HCT116 (cell line): ENCODE measurements around the gene TLR9. TPM values are rescaled to one million over a fixed set of nuclear protein-coding genes. Genes with fewer than 3 reads are reported as not detected.

Source experiments
- ATAC-seq: fragments of 200-7000 bp; cut with Tn5 transposase; 2 replicates; pipeline ENCODE4 v1.9.1; 2020; ENCODE audit warnings: mild to moderate bottlenecking, moderate library complexity
- BruUV-seq: library from RNA; stranded (reverse); fragments of 400-500 nt; replicated peaks from 2 replicates; lab custom pipeline; 2021; lab: Mats Ljungman, UMichigan
- CTCF ChIA-PET: fragments of 300-600 bp; sonication (Branson Sonifier 250); formaldehyde crosslinking; loops from one replicate; lab custom pipeline; 2021; ENCODE audit warnings: antibody characterized with exemption; lab: Charles Lee
- POLR2A ChIA-PET: fragments of 300-600, 350-600 bp; sonication (Branson Sonifier 250); formaldehyde crosslinking; loops from one replicate; lab custom pipeline; 2021; ENCODE audit warnings: antibody characterized with exemption; lab: Charles Lee
- RAD21 ChIA-PET, 2 experiments: fragments of 300-600 bp; sonication (Branson Sonifier 250); formaldehyde crosslinking; loops; one replicate each; lab custom pipeline; 2023; ENCODE audit warnings: low total read pairs in 2 of 2; ENCODE audit not compliant: uncharacterized antibody in 2 of 2, unreplicated experiment in 2 of 2, low non-redundant PET in 1 of 2; lab: Charles Lee
- DNase-seq: peaks from one replicate; pipeline ENCODE4 v3.0.0-alpha.2; 2010; ENCODE audit warnings: low read depth, low spot score
- H2AFZ ChIP-seq: fragments of 200-600 bp; shearing (Covaris generic), sonication (generic); 2 replicates; pipeline ENCODE4 v1.6.1; 2017; ENCODE audit warnings: low read depth, mixed run types, mixed read lengths, antibody characterized with exemption, low read length; ENCODE audit not compliant: poor library complexity, severe bottlenecking
- H3K27ac ChIP-seq: 2 replicates; pipeline ENCODE4 v1.5.1; 2012; ENCODE audit warnings: low read depth, low read length
- H3K27me3 ChIP-seq: fragments of 200-600 bp; sonication (generic); 2 replicates; pipeline ENCODE4 v1.6.1; 2016; ENCODE audit warnings: mixed run types, low read length, mixed read lengths; ENCODE audit not compliant: insufficient read depth
- H3K36me3 ChIP-seq, 2 experiments: fragments of 200-500 bp in 1 of 2; fragments of 200-600 bp in 1 of 2; sonication (Bioruptor generic) in 1 of 2; sonication (generic) in 1 of 2; 2 replicates each; pipeline versions ENCODE4 v1.5.1 to v1.6.1; 2014 to 2016; ENCODE audit warnings: low read length in 2 of 2, inconsistent platforms in 1 of 2, mixed read lengths in 1 of 2, mixed run types in 1 of 2; ENCODE audit not compliant: insufficient read depth in 2 of 2, control insufficient read depth in 1 of 2
- H3K4me1 ChIP-seq, 2 experiments: fragments of 200-600 bp in 1 of 2; sonication (generic) in 1 of 2; 2 replicates each; pipeline versions ENCODE4 v1.5.1 to v1.6.1; 2012 to 2017; ENCODE audit warnings: low read length in 2 of 2, inconsistent platforms in 1 of 2, mild to moderate bottlenecking in 1 of 2, mixed read lengths in 1 of 2, mixed run types in 1 of 2, moderate library complexity in 1 of 2; ENCODE audit not compliant: insufficient read depth in 2 of 2, control insufficient read depth in 1 of 2
- H3K4me2 ChIP-seq: fragments of 200-600 bp; sonication (generic); 2 replicates; pipeline ENCODE4 v1.6.1; 2017; ENCODE audit warnings: mixed run types, low read length, mixed read lengths
- H3K4me3 ChIP-seq, 2 experiments: fragments of 200-600 bp in 1 of 2; sonication (generic) in 1 of 2; replicated peaks in 1 of 2; 2 replicates each; pipeline ENCODE4 v1.5.1; 2011 to 2016; ENCODE audit warnings: low read length in 2 of 2, control low read depth in 1 of 2, low read depth in 1 of 2, mild to moderate bottlenecking in 1 of 2, mixed read lengths in 1 of 2, mixed run types in 1 of 2
- H3K79me2 ChIP-seq: fragments of 200-600 bp; sonication (generic); 2 replicates; pipeline ENCODE4 v1.6.1; 2017; ENCODE audit warnings: mild to moderate bottlenecking, mixed run types, low read length, moderate library complexity, mixed read lengths; ENCODE audit not compliant: insufficient read depth
- H3K9ac ChIP-seq: fragments of 200-600 bp; sonication (generic); 2 replicates; pipeline ENCODE4 v1.6.1; 2016; ENCODE audit warnings: low read length, mixed read lengths
- H3K9me2 ChIP-seq: fragments of 200-600 bp; sonication (generic), shearing (Covaris generic); 2 replicates; pipeline ENCODE4 v1.6.1; 2017; ENCODE audit warnings: mixed run types, mild to moderate bottlenecking, moderate library complexity; ENCODE audit not compliant: insufficient read depth
- H3K9me3 ChIP-seq, 2 experiments: fragments of 200-500 bp in 1 of 2; fragments of 200-600 bp in 1 of 2; sonication (Bioruptor generic) in 1 of 2; sonication (generic) in 1 of 2; 2 replicates each; pipeline ENCODE4 v1.6.1; 2014 to 2017; ENCODE audit warnings: low read length in 2 of 2, mixed read lengths in 2 of 2, inconsistent platforms in 1 of 2, low read depth in 1 of 2, mild to moderate bottlenecking in 1 of 2, mixed run types in 1 of 2, moderate library complexity in 1 of 2; ENCODE audit not compliant: control insufficient read depth in 1 of 2, insufficient read depth in 1 of 2
- H4K20me1 ChIP-seq: fragments of 200-600 bp; sonication (generic), shearing (Covaris generic); 2 replicates; pipeline ENCODE4 v1.6.1; 2017; ENCODE audit warnings: mixed run types, mild to moderate bottlenecking, moderate library complexity; ENCODE audit not compliant: insufficient read depth
- ATF3 ChIP-seq: IDR thresholded peaks from 2 replicates; pipeline ENCODE4 v1.6.1; 2012
- CBX3 ChIP-seq: IDR thresholded peaks from 2 replicates; pipeline ENCODE4 v1.6.1; 2012; ENCODE audit warnings: low read depth
- CEBPB ChIP-seq: IDR thresholded peaks from 2 replicates; pipeline ENCODE4 v1.6.1; 2012; ENCODE audit warnings: low read depth
- EGR1 ChIP-seq: IDR thresholded peaks from 2 replicates; pipeline ENCODE4 v1.6.1; 2012; ENCODE audit warnings: low read depth
- ELF1 ChIP-seq: IDR thresholded peaks from 2 replicates; pipeline ENCODE4 v1.6.1; 2012; ENCODE audit warnings: low read depth, borderline replicate concordance
- EZH2phosphoT487 ChIP-seq: fragments of 200-600 bp; IDR thresholded peaks from 2 replicates; pipeline ENCODE4 v1.6.1; 2018; ENCODE audit warnings: antibody characterized with exemption, borderline replicate concordance
- FOSL1 ChIP-seq: IDR thresholded peaks from 2 replicates; pipeline ENCODE4 v1.6.1; 2012; ENCODE audit warnings: low read depth
- MAX ChIP-seq: IDR thresholded peaks from 2 replicates; pipeline ENCODE4 v1.6.1; 2012
- RAD21 ChIP-seq: IDR thresholded peaks from 2 replicates; pipeline ENCODE4 v1.6.1; 2012; ENCODE audit warnings: low read depth, mild to moderate bottlenecking
- REST ChIP-seq: IDR thresholded peaks from 2 replicates; pipeline ENCODE4 v1.6.1; 2012; ENCODE audit warnings: low read depth
- SIN3A ChIP-seq: IDR thresholded peaks from 2 replicates; pipeline ENCODE4 v1.6.1; 2012; ENCODE audit warnings: low read depth
- SRF ChIP-seq: IDR thresholded peaks from 2 replicates; pipeline ENCODE4 v1.6.1; 2012; ENCODE audit warnings: low read depth
- TCF7L2 ChIP-seq: IDR thresholded peaks from 2 replicates; pipeline ENCODE4 v1.7.0; 2011; ENCODE audit warnings: borderline replicate concordance, inconsistent platforms; ENCODE audit not compliant: insufficient read depth, insufficient read length; ENCODE audit errors: extremely low read depth
- ZFX ChIP-seq: fragments of 450-650 bp; IDR thresholded peaks from 2 replicates; pipeline ENCODE4 v1.6.1; 2017
- intact Hi-C: fragments of 100-400 bp; cut with micrococcal nuclease; formaldehyde crosslinking; loops from 2 replicates; pipeline ENCODE4 v1.10.0; 2022
- total RNA-seq: library from RNA; stranded (reverse); gene quantifications from one replicate; pipeline ENCODE4 v1.2.1, GENCODE V29; 2021; ENCODE audit not compliant: unreplicated experiment

Gene TLR9
- total RNA-seq, 1 experiment from 2014 or later = 0.15 TPM

GRCh38 chr3:52193065-52193464 lies 32.4 kb downstream of the TLR9 start (continued):
- TF ChIP-seq EZH2phosphoT487 (no peak), FOSL1 (no peak), CBX3 (no peak), MAX (no peak), CEBPB (no peak), ELF1 (no peak), RAD21 (no peak), SRF (no peak), SIN3A (no peak)

DNA sequence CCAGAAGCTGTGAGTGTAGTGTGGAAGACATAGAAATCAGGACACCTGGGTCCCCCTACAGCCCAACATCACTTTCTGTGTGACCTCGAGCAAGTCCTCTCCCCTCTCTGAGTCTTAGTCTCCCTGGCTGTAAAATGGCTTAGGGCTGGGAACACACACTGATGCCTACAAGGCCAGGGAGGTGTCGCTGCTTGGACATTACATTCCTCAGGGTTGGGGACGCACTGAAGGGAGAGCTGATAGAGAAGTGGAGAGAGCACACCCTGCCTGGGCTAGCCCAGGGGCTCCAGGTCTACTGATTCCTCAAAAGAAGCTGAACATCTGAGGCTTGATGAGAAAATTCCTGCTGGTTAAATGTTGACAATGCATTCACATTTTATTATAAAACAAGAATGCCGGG lies 33.8 kb downstream of the TLR9 start:
- no TSS peak for BruUV-seq
- Histone ChIP-seq H3K27me3 (no peaks in the 10 kb centered on the region), H4K20me1 (no peaks in the 10 kb centered on the region), H3K79me2 (no peaks in the 10 kb centered on the region), H3K4me2 (no peak overlapping the region), H3K9me3 (no peaks in the 10 kb centered on the region), H3K9ac (no peak overlapping the region), H3K4me1 (peaks cover 0 to 11% of the 10 kb centered on the region in 2 experiments; a peak in 3 of 4 replicates), H3K36me3 (no peaks in the 10 kb centered on the region), H2AFZ (no peak overlapping the region), H3K27ac (no peak overlapping the region), H3K4me3 (no peak overlapping the region), H3K9me2 (no peaks in the 10 kb centered on the region)
- intact Hi-C loops = no loop called here
- TF ChIP-seq CBX3 (no peak), SRF (no peak), ZFX (no peak), TCF7L2 (no peak), MAX (no peak), ELF1 (no peak), EZH2phosphoT487 (no peak), EGR1 (no peak), FOSL1 (no peak), REST (no peak), ATF3 (no peak)
- ATAC-seq = no peak
- POLR2A ChIA-PET = no interaction called here
- RAD21 ChIA-PET = no interaction called here
- CTCF ChIA-PET = no interaction called here
- no peak for DNase-seq
